H1 (cell line): ENCODE measurements around the gene PARS2. TPM values are rescaled to one million over a fixed set of nuclear protein-coding genes. Genes with fewer than 3 reads are reported as not detected.

Experiments used
- CHD2 ChIP-seq: IDR thresholded peaks from 2 replicates; pipeline ENCODE4 v1.6.1; 2012; ENCODE audit warnings: low read length, improper control_type of control experiment
- CHD7 ChIP-seq: fragments of 300-600 bp; sonication (generic); IDR thresholded peaks from 2 replicates; pipeline ENCODE4 v1.7.1; 2012; ENCODE audit warnings: low read length, moderate library complexity, mild to moderate bottlenecking, inconsistent platforms; ENCODE audit not compliant: insufficient replicate concordance
- RBBP5 ChIP-seq: IDR thresholded peaks from 2 replicates; pipeline ENCODE4 v1.7.1; 2012; ENCODE audit warnings: low read depth, mild to moderate bottlenecking, inconsistent platforms, low read length, moderate library complexity, borderline replicate concordance
- RNF2 ChIP-seq: fragments of 200-900, 300-1000 bp; sonication (generic); IDR thresholded peaks from 2 replicates; pipeline ENCODE4 v1.7.1; 2016; ENCODE audit warnings: borderline replicate concordance, low read depth, mild to moderate bottlenecking, antibody characterized with exemption, low read length; ENCODE audit not compliant: poor library complexity, severe bottlenecking; ENCODE audit errors: missing control alignments
- TCF12 ChIP-seq: IDR thresholded peaks from 2 replicates; pipeline ENCODE4 v1.6.1; 2011; ENCODE audit warnings: low read depth, mild to moderate bottlenecking, low read length
- ZNF274 ChIP-seq: IDR thresholded peaks from 2 replicates; pipeline ENCODE4 v1.7.0; 2012; ENCODE audit warnings: low read length, borderline replicate concordance; ENCODE audit errors: extremely low read depth
- polyA plus RNA-seq, 7 experiments: library from polyadenylated mRNA; depleted of rRNA in 3 of 7; stranded (reverse) in 5 of 7; unstranded in 2 of 7; fragments of >200 nt in 5 of 7; fragments of 200-250 nt in 2 of 7; gene quantifications; 1 replicate in 5 of 7; 2 replicates in 1 of 7; 4 replicates in 1 of 7; pipeline versions ENCODE4 v1.2.1 to v1.2.3, GENCODE V29; 2011 to 2013; ENCODE audit warnings: missing spikeins in 2 of 7, mixed read lengths in 2 of 7
- total RNA-seq: library from RNA; stranded (reverse); fragmentation: NEBNext Ultra II Directional; extraction: Animal tissue kit (Norgen Biotek cat#: 25700); gene quantifications from 2 replicates; pipeline ENCODE4 v1.2.1, GENCODE V29; 2021

Gene PARS2
- total and polyA plus RNA-seq, 2 of the 8 experiments (the other 6 are each of a cell fraction or from before 2014, with no cell fraction given): 8.9 to 10.0 TPM

DNA sequence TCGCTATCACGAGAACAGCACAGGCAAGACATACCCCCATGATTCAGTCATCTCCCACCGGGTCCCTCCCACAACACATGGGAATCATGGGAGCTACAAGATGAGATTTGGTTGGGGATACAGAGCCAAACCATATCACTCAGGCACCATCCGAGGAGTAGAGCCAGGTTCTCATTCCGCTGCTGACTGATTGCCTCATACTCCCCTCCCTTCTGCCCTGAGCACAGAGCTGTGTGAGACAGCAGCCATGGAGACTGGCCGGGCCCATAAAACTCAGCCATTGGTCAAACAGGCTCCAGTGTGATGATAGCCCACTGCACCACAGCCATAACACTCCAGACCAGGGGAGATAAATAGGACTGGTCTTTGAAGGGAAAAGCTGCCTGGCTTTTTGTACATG, 26.1 kb downstream of the PARS2 start (continued):
- TF ChIP-seq CHD7 (no peak), RBBP5 (no peak), CHD2 (no peak), TCF12 (no peak), ZNF274 (no peak), RNF2 (no peak)
- TF ChIP-seq, all 59 proteins: peak for 0
